Right lobe of liver (tissue), 4 donors: Measurements from ENCODE around the gene DOHH.

Source experiments
- POLR2A ChIP-seq: fragments of 450-650 bp; IDR thresholded peaks from one replicate; pipeline ENCODE4 v1.6.1; 2017; ENCODE audit warnings: antibody characterized with exemption, mild to moderate bottlenecking
- TF ChIP-seq, protein P1 (sequence below), 4 donors: fragments of 200-600 bp in 3 of 4; fragments of 450-650 bp in 1 of 4; IDR thresholded peaks; one replicate each; pipeline versions ENCODE4 v1.5.1 to v1.8.0; 2016 to 2022; ENCODE audit warnings: antibody characterized with exemption in 4 of 4, mild to moderate bottlenecking in 2 of 4
- donor health status: DM: no; HTN: no; CAD: no.
- donor health status: DM: no; HTN: no; CAD: no.
- donor health status: DM: no; HTN: yes; CAD: no.

- TF ChIP-seq, protein P1, sequence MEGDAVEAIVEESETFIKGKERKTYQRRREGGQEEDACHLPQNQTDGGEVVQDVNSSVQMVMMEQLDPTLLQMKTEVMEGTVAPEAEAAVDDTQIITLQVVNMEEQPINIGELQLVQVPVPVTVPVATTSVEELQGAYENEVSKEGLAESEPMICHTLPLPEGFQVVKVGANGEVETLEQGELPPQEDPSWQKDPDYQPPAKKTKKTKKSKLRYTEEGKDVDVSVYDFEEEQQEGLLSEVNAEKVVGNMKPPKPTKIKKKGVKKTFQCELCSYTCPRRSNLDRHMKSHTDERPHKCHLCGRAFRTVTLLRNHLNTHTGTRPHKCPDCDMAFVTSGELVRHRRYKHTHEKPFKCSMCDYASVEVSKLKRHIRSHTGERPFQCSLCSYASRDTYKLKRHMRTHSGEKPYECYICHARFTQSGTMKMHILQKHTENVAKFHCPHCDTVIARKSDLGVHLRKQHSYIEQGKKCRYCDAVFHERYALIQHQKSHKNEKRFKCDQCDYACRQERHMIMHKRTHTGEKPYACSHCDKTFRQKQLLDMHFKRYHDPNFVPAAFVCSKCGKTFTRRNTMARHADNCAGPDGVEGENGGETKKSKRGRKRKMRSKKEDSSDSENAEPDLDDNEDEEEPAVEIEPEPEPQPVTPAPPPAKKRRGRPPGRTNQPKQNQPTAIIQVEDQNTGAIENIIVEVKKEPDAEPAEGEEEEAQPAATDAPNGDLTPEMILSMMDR (IDR thresholded peaks at IDR 0.05): no peak
- no peak for TF ChIP-seq POLR2A
Observed at GRCh38 chr19:3463714-3464586, 36.5 kb downstream of the DOHH start.
